Measurements from ENCODE around the gene SGIP1. TPM values are rescaled to one million over a fixed set of nuclear protein-coding genes. Genes with fewer than 3 reads are reported as not detected.
"Not testable (repeated sequence)": the region's sequence is repeated elsewhere in the genome, so short reads cannot be mapped to it uniquely, and the experiment has no call there.

The SGIP1 gene
- total and polyA plus RNA-seq, 2 experiments from 2014 or later: 3.3 to 8.8 TPM

DNA sequence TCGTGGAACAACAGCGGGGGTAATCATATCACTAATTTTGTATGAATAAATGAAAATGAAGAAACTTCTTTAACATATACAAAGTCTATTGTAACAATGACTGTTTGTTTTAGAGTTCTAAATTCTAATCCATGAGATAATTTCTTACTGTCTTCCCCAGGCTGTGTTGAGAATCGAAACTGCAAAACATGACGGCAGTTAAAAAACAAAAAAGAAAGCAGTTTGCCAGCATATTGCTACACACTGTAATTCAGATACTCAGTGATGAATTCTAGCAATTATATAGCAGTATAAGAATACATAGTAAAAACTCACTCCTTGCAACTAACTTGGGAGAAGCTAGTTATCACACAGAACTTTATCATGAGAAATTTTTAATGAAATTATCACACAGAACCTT lies 245.0 kb downstream of the SGIP1 start:
- H3K27ac ChIP-seq: no peak overlapping the region
- no peaks in the 10 kb centered on the region for H3K27me3 ChIP-seq
- no peaks in the 10 kb centered on the region for H3K4me1 ChIP-seq (ENCODE audit: low read depth)
- peak in 1 of 2 donors; percentile 4 for DNase-seq (ENCODE audit: low read depth in 1 of 2, low spot score in 1 of 2)
- no peaks in the 10 kb centered on the region for H3K36me3 ChIP-seq
- no peak overlapping the region for H3K4me3 ChIP-seq
- no peaks in the 10 kb centered on the region for H3K9me3 ChIP-seq (ENCODE audit: low read depth)
- TF ChIP-seq, protein P1, sequence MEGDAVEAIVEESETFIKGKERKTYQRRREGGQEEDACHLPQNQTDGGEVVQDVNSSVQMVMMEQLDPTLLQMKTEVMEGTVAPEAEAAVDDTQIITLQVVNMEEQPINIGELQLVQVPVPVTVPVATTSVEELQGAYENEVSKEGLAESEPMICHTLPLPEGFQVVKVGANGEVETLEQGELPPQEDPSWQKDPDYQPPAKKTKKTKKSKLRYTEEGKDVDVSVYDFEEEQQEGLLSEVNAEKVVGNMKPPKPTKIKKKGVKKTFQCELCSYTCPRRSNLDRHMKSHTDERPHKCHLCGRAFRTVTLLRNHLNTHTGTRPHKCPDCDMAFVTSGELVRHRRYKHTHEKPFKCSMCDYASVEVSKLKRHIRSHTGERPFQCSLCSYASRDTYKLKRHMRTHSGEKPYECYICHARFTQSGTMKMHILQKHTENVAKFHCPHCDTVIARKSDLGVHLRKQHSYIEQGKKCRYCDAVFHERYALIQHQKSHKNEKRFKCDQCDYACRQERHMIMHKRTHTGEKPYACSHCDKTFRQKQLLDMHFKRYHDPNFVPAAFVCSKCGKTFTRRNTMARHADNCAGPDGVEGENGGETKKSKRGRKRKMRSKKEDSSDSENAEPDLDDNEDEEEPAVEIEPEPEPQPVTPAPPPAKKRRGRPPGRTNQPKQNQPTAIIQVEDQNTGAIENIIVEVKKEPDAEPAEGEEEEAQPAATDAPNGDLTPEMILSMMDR (IDR thresholded peaks at IDR 0.05; ENCODE audit: low read depth, low read length): no peak

DNA sequence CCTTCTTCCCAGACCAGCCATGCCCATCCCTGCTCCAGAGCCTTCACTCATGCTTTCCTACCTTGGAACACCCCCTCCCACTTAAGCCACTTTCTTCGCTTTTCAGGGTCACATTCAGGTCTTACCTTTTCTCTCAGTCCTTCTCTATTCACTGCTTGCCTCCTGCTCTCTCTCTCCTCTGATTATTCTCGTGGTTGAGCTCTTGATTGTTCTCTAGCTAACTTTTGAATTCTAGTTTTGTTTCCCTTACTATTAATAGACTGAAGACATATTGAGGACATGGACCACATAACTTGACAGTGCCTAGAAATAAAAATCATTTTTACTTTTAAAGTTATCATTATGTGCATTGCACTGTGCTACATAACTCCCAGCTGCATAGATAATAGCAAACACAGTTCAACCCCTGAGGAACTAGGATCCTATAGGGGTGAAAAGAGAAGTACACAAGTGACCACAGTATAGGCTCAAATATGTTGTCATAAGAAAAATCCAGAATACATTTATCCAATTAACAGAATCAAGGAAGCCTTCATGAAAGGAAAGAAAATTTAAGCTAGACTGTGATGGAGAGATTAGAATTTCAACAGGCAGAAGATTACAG lies 245.6 kb downstream of the SGIP1 start:
- Histone ChIP-seq H3K36me3 (no peaks in the 10 kb centered on the region), H3K9me3 (ENCODE audit: low read depth) (no peaks in the 10 kb centered on the region)
- TF ChIP-seq, protein P1 (IDR thresholded peaks at IDR 0.05; ENCODE audit: low read depth, low read length): no peak

GRCh38 chr1:66785800-66786199 lies 251.8 kb downstream of the SGIP1 start:
- H3K9me3 ChIP-seq (ENCODE audit: low read depth); H3K27ac ChIP-seq; H3K4me3 ChIP-seq; H3K27me3 ChIP-seq; H3K4me1 ChIP-seq (ENCODE audit: low read depth); H3K36me3 ChIP-seq; DNase-seq (ENCODE audit: low read depth in 1 of 2, low spot score in 1 of 2): not testable (repeated sequence)

More for the DNA sequence above, 245.6 kb downstream of the SGIP1 start:
- Histone ChIP-seq H3K4me3 (no peak overlapping the region), H3K27me3 (no peaks in the 10 kb centered on the region), H3K4me1 (ENCODE audit: low read depth) (no peaks in the 10 kb centered on the region), H3K27ac (no peak overlapping the region)
- no peak for DNase-seq (ENCODE audit: low read depth in 1 of 2, low spot score in 1 of 2)

DNA sequence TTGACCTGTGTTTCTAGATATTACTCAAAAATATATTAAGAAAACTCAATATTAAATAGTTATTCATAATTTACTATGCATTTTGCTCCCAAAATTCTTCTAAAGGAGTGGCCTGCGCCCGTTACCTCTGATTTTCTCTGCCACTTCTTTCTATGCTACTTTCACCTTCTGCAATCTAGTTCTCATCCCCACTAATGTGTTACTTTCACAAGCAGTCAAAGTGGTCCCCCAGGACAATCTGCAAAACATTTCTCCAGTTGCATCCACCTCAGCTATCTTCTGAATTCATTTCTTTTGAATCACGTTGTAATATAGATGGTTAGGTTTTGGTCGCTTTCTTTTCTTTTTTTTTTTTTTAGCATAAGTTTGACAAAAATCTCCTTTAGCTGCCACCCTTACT lies 253.7 kb downstream of the SGIP1 start:
- DNase-seq (ENCODE audit: low read depth in 1 of 2, low spot score in 1 of 2): no peak
- Histone ChIP-seq H3K36me3 (no peaks in the 10 kb centered on the region), H3K4me1 (ENCODE audit: low read depth) (no peaks in the 10 kb centered on the region), H3K9me3 (ENCODE audit: low read depth) (no peaks in the 10 kb centered on the region), H3K27me3 (no peaks in the 10 kb centered on the region), H3K4me3 (no peak overlapping the region), H3K27ac (no peak overlapping the region)
- TF ChIP-seq, protein P1 (IDR thresholded peaks at IDR 0.05; ENCODE audit: low read depth, low read length): no peak

DNA sequence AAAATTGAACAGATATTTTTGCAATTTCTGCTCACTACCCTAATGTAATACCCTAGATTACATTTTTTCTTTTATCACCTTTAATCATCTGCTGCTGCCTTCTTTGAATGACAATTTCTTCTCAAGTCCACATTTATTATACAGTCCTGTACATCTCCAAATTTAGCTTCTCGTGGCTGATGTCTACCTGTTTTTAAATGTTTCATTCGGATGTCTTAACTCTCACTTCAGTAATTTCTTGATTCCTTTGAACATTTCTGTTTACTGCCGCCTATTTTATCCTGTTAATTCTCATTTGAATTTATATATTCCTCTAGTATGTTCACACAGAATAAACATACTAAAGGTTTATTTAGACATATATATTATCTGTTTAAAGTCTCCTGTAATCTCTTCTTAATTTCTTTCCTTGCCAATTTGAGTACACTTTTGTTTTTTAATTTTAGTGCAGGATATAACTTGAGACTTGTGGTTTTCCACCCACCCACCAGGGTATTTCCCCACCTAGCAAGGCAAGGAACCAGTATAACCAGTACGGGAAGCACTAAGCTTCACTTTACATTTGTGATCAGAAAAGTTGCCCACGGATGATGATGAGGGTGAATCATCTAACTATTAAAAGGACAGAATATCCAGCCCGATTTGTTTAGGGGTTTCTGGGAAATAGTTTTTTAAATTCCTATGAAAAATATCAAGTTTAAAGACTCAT lies 254.4 kb downstream of the SGIP1 start:
- H3K9me3 ChIP-seq (ENCODE audit: low read depth): no peaks in the 10 kb centered on the region
- H3K27me3 ChIP-seq: no peaks in the 10 kb centered on the region
- no peak for DNase-seq (ENCODE audit: low read depth in 1 of 2, low spot score in 1 of 2)
- no peak overlapping the region for H3K27ac ChIP-seq
- no peaks in the 10 kb centered on the region for H3K4me1 ChIP-seq (ENCODE audit: low read depth)
- no peak overlapping the region for H3K4me3 ChIP-seq
- no peaks in the 10 kb centered on the region for H3K36me3 ChIP-seq
- TF ChIP-seq, protein P1 (IDR thresholded peaks at IDR 0.05; ENCODE audit: low read depth, low read length): no peak
